ENCODE results near the gene SORCS2. TPM values are rescaled to one million over a fixed set of nuclear protein-coding genes. Genes with fewer than 3 reads are reported as not detected.

Gene SORCS2
- total RNA-seq, 1 donor from 2014 or later: 13.8 TPM

GRCh38 chr4:7786040-7786439 is 593.7 kb downstream of the SORCS2 start:
- peaks cover 84% of the 10 kb centered on the region for H3K79me2 ChIP-seq (ENCODE audit: insufficient read depth, low read length)
- H3K36me3 Mint-ChIP-seq (ENCODE audit: low read depth, unreplicated experiment): peaks cover 33% of the 10 kb centered on the region
- H3K27ac ChIP-seq (ENCODE audit: low read depth, low read length): peak overlapping the region; percentile 62
- no peaks in the 10 kb centered on the region for H3K9me3 ChIP-seq (ENCODE audit: insufficient read depth, low read depth, low read length)
- no peak for FAIRE-seq
- H3K36me3 ChIP-seq (ENCODE audit: insufficient read depth, low read length): peaks cover 53% of the 10 kb centered on the region
- peaks cover 2% of the 10 kb centered on the region for H3K9me3 Mint-ChIP-seq (ENCODE audit: unreplicated experiment)
- H3K27ac Mint-ChIP-seq (ENCODE audit: unreplicated experiment): no peak overlapping the region
- DNase-seq (ENCODE audit: low read depth): no peak
- no peak overlapping the region for H3K9ac ChIP-seq (ENCODE audit: low read length)
- H3K4me2 ChIP-seq (ENCODE audit: low read length): no peak overlapping the region
- H3K4me3 Mint-ChIP-seq (ENCODE audit: unreplicated experiment): no peak overlapping the region
- peaks cover 86% of the 10 kb centered on the region for H4K20me1 ChIP-seq (ENCODE audit: insufficient read depth, low read length)
- peaks cover 10% of the 10 kb centered on the region for H3K4me1 Mint-ChIP-seq (ENCODE audit: low read depth, unreplicated experiment)
- H3K27me3 Mint-ChIP-seq (ENCODE audit: low read depth, unreplicated experiment): no peaks in the 10 kb centered on the region
- TF ChIP-seq EZH2 (IDR thresholded peaks at IDR 0.05; ENCODE audit: insufficient read depth, low read length) (no peak), CTCF (IDR thresholded peaks at IDR 0.05; ENCODE audit: insufficient read depth, low read depth, low read length) (no peak)
- no peaks in the 10 kb centered on the region for H3K27me3 ChIP-seq (ENCODE audit: insufficient read depth, low read length)
- H2AFZ ChIP-seq (ENCODE audit: low read depth, low read length): no peak overlapping the region
- no peak overlapping the region for H3K4me3 ChIP-seq (ENCODE audit: insufficient read depth, low read depth, low read length)
- H3K4me1 ChIP-seq (ENCODE audit: insufficient read depth, low read length): peaks cover 21% of the 10 kb centered on the region

- Histone ChIP-seq H3K79me2 (ENCODE audit: insufficient read depth, low read length) (peaks cover 89% of the 10 kb centered on the region), H3K4me3 (ENCODE audit: insufficient read depth, low read depth, low read length) (no peak overlapping the region), H3K27ac (ENCODE audit: low read depth, low read length) (no peak overlapping the region), H3K27me3 (ENCODE audit: insufficient read depth, low read length) (no peaks in the 10 kb centered on the region), H3K4me2 (ENCODE audit: low read length) (no peak overlapping the region), H4K20me1 (ENCODE audit: insufficient read depth, low read length) (peaks cover 86% of the 10 kb centered on the region), H3K36me3 (ENCODE audit: insufficient read depth, low read length) (peaks cover 55% of the 10 kb centered on the region), H3K4me1 (ENCODE audit: insufficient read depth, low read length) (peaks cover 16% of the 10 kb centered on the region), H2AFZ (ENCODE audit: low read depth, low read length) (no peak overlapping the region), H3K9ac (ENCODE audit: low read length) (no peak overlapping the region), H3K9me3 (ENCODE audit: insufficient read depth, low read depth, low read length) (no peaks in the 10 kb centered on the region)
- H3K27me3 Mint-ChIP-seq (ENCODE audit: low read depth, unreplicated experiment): no peaks in the 10 kb centered on the region
- H3K36me3 Mint-ChIP-seq (ENCODE audit: low read depth, unreplicated experiment): peaks cover 28% of the 10 kb centered on the region
- H3K27ac Mint-ChIP-seq (ENCODE audit: unreplicated experiment): no peak overlapping the region
- peaks cover under 1% of the 10 kb centered on the region for H3K9me3 Mint-ChIP-seq (ENCODE audit: unreplicated experiment)
- H3K4me1 Mint-ChIP-seq (ENCODE audit: low read depth, unreplicated experiment): peaks cover 5% of the 10 kb centered on the region
- no peak for TF ChIP-seq EZH2 (IDR thresholded peaks at IDR 0.05; ENCODE audit: insufficient read depth, low read length)
- DNase-seq (ENCODE audit: low read depth): no peak
- no peak overlapping the region for H3K4me3 Mint-ChIP-seq (ENCODE audit: unreplicated experiment)
- no peak for FAIRE-seq
Observed at GRCh38 chr4:7786517-7786916, 594.2 kb downstream of the SORCS2 start.

GRCh38 chr4:7787067-7787466 is 594.7 kb downstream of the SORCS2 start:
- Histone ChIP-seq H3K9me3 (ENCODE audit: insufficient read depth, low read depth, low read length) (no peaks in the 10 kb centered on the region), H3K27ac (ENCODE audit: low read depth, low read length) (no peak overlapping the region), H3K4me2 (ENCODE audit: low read length) (no peak overlapping the region), H3K27me3 (ENCODE audit: insufficient read depth, low read length) (no peaks in the 10 kb centered on the region), H3K36me3 (ENCODE audit: insufficient read depth, low read length) (peaks cover 59% of the 10 kb centered on the region), H3K9ac (ENCODE audit: low read length) (no peak overlapping the region), H3K4me3 (ENCODE audit: insufficient read depth, low read depth, low read length) (no peak overlapping the region), H4K20me1 (ENCODE audit: insufficient read depth, low read length) (peaks cover 86% of the 10 kb centered on the region), H2AFZ (ENCODE audit: low read depth, low read length) (no peak overlapping the region), H3K4me1 (ENCODE audit: insufficient read depth, low read length) (peaks cover 11% of the 10 kb centered on the region), H3K79me2 (ENCODE audit: insufficient read depth, low read length) (peaks cover 89% of the 10 kb centered on the region)
- Mint-ChIP-seq H3K4me3 (ENCODE audit: unreplicated experiment) (no peak overlapping the region), H3K36me3 (ENCODE audit: low read depth, unreplicated experiment) (peaks cover 28% of the 10 kb centered on the region), H3K27me3 (ENCODE audit: low read depth, unreplicated experiment) (no peaks in the 10 kb centered on the region), H3K4me1 (ENCODE audit: low read depth, unreplicated experiment) (no peaks in the 10 kb centered on the region), H3K27ac (ENCODE audit: unreplicated experiment) (no peak overlapping the region), H3K9me3 (ENCODE audit: unreplicated experiment) (no peaks in the 10 kb centered on the region)
- no peak for FAIRE-seq
- no peak for DNase-seq (ENCODE audit: low read depth)
- TF ChIP-seq CTCF (IDR thresholded peaks at IDR 0.05; ENCODE audit: insufficient read depth, low read depth, low read length) (no peak), EZH2 (IDR thresholded peaks at IDR 0.05; ENCODE audit: insufficient read depth, low read length) (no peak)

All from astrocyte (in vitro differentiated cells and primary cell).